Small intestine (tissue), 16 donors: Measurements from ENCODE around the gene TENM4. TPM values are rescaled to one million over a fixed set of nuclear protein-coding genes. Genes with fewer than 3 reads are reported as not detected.

Experiments used
- DNase-seq, 2 donors: peaks; one replicate each; pipeline versions ENCODE4 v3.0.0 to v3.0.0-alpha.2; 2013
- FAIRE-seq: peaks from 2 replicates; lab custom pipeline; 2012; peaks lifted over from hg19 to GRCh38; lab: Jason Lieb, UNC
- H3K27ac ChIP-seq, 3 donors: one replicate each; pipeline ENCODE4 v1.5.1; 2013; ENCODE audit warnings: low read length in 2 of 3, mild to moderate bottlenecking in 2 of 3, control low read depth in 1 of 3, inconsistent platforms in 1 of 3, low read depth in 1 of 3, moderate library complexity in 1 of 3
- H3K27me3 ChIP-seq, 3 donors: one replicate each; pipeline ENCODE4 v1.6.1; 2013; ENCODE audit warnings: low read length in 3 of 3, inconsistent platforms in 1 of 3; ENCODE audit not compliant: control insufficient read depth in 3 of 3, insufficient read depth in 3 of 3
- H3K36me3 ChIP-seq, 3 donors: one replicate each; pipeline ENCODE4 v1.6.1; 2013; ENCODE audit warnings: low read length in 3 of 3, inconsistent platforms in 1 of 3, low read depth in 1 of 3, mild to moderate bottlenecking in 1 of 3, moderate library complexity in 1 of 3; ENCODE audit not compliant: control insufficient read depth in 3 of 3, insufficient read depth in 2 of 3
- H3K4me1 ChIP-seq, 3 donors: one replicate each; pipeline ENCODE4 v1.6.1; 2013; ENCODE audit warnings: low read length in 2 of 3, inconsistent platforms in 1 of 3, low read depth in 1 of 3, mild to moderate bottlenecking in 1 of 3, moderate library complexity in 1 of 3; ENCODE audit not compliant: control insufficient read depth in 3 of 3, insufficient read depth in 2 of 3
- H3K4me3 ChIP-seq, 3 donors: one replicate each; pipeline ENCODE4 v1.5.1; 2013; ENCODE audit warnings: low read length in 3 of 3, control low read depth in 1 of 3, inconsistent platforms in 1 of 3, low read depth in 1 of 3, mild to moderate bottlenecking in 1 of 3, moderate library complexity in 1 of 3
- H3K9me3 ChIP-seq, 2 donors: one replicate each; pipeline ENCODE4 v1.6.1; 2013; ENCODE audit warnings: low read depth in 1 of 2, low read length in 1 of 2; ENCODE audit not compliant: control insufficient read depth in 2 of 2, insufficient read depth in 1 of 2
- WGBS, 3 donors: extraction: QIAGEN DNeasy Blood & Tissue Kit; methylation state at CpG; one replicate each; pipeline ENCODE4 v1.1.7; 2013; 5-methylcytosine and 5-hydroxymethylcytosine counted together
- long read RNA-seq, 10 donors: transcript quantifications; one replicate each; lab custom pipeline, GENCODE V29; 2026
- polyA plus RNA-seq, 4 donors: library from polyadenylated mRNA; stranded (reverse) in 3 of 4; unstranded in 1 of 4; fragments of 200-250 nt in 3 of 4; fragments of 120-200 nt in 1 of 4; gene quantifications; one replicate each; pipeline versions ENCODE4 v1.2.1 to v1.2.3, GENCODE V29; 2013
- donor health status: healthy with polysubstance abuse.
- donor health status: control.
- donor health status: control.
- donor health status: Bipolar disorder and iron deficiency.
- donor health status: healthy.

The TENM4 gene
- under 1 TPM in 3 of 4 donors, not detected in 1; under 0.01 to 0.96 (median 0.31) TPM for polyA plus RNA-seq
- long read RNA-seq, donor 1: 0 reads
- long read RNA-seq, donor 2: 0 reads
- long read RNA-seq, donor 3: 0 reads
- long read RNA-seq, donor 4: 0 reads
- long read RNA-seq, donor 5: 0 reads
- long read RNA-seq, donor 6: 0 reads
- long read RNA-seq, donor 7: 0 reads
- long read RNA-seq, donor 8: 0 reads
- long read RNA-seq, donor 9: 0 reads
- long read RNA-seq, donor 10: 0 reads

GRCh38 chr11:79440571-79441460 lies at the start of gene TENM4:
Gene TENM4, minus strand, starts transcription at chr11:79441030. Its CDS starts 371,086 bp downstream, at chr11:79069944.
- peaks cover 0 to 24% (median 0%) of the 10 kb centered on the region in 3 donors for H3K4me1 ChIP-seq
- no peaks in the 10 kb centered on the region for H3K9me3 ChIP-seq
- WGBS, 3 donors: 1 to 2% (median 2%) methylated on average over 40 to 74 of the region's 74 CpGs
- FAIRE-seq (no peak), DNase-seq (peak in 1 of 2 donors; percentile 73)
- peak within 1 kb of the TSS in 1 of 3 donors; percentile 32 for H3K27ac ChIP-seq
- peaks cover 18 to 73% (median 29%) of the 10 kb centered on the region in 3 donors for H3K27me3 ChIP-seq
- H3K36me3 ChIP-seq: no peaks in the 10 kb centered on the region
- H3K4me3 ChIP-seq: peak within 1 kb of the TSS; percentile 0 to 50 (median 27)

DNA sequence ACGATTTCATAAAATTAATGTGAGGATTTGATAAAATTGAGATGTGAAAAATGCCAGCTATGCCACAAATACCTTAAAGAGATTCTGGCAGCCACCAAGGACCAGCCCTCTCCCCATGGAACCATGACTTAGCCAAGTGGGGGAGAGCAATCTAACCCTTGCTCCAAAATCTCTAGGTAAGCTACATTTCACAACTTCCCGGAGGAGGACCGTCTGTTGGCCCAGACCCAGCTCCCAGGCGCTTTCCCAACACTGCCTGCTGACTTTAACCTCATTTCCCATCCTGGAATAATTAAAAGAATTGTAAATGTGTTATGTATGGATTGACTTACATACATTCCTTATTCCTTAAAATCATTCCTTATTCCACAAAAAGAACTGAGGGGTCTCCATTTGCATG lies 47.5 kb upstream of the TENM4 start:
- no peaks in the 10 kb centered on the region for H3K4me1 ChIP-seq
- DNase-seq: no peak
- no peak overlapping the region for H3K4me3 ChIP-seq
- H3K36me3 ChIP-seq: no peaks in the 10 kb centered on the region
- H3K27me3 ChIP-seq: no peaks in the 10 kb centered on the region
- 56 to 69% (median 62%) methylated on average over 4 of the region's 4 CpGs for WGBS, 3 donors
- H3K27ac ChIP-seq: no peak overlapping the region
- no peaks in the 10 kb centered on the region for H3K9me3 ChIP-seq
- no peak for FAIRE-seq

GRCh38 chr11:79487412-79487811 lies 46.6 kb upstream of the TENM4 start:
- Histone ChIP-seq H3K27ac (no peak overlapping the region), H3K27me3 (no peaks in the 10 kb centered on the region), H3K4me3 (no peak overlapping the region), H3K9me3 (no peaks in the 10 kb centered on the region), H3K36me3 (no peaks in the 10 kb centered on the region), H3K4me1 (no peaks in the 10 kb centered on the region)
- FAIRE-seq: no peak
- WGBS, 3 donors: 67 to 76% (median 68%) methylated on average over 2 of the region's 2 CpGs
- DNase-seq: no peak

DNA sequence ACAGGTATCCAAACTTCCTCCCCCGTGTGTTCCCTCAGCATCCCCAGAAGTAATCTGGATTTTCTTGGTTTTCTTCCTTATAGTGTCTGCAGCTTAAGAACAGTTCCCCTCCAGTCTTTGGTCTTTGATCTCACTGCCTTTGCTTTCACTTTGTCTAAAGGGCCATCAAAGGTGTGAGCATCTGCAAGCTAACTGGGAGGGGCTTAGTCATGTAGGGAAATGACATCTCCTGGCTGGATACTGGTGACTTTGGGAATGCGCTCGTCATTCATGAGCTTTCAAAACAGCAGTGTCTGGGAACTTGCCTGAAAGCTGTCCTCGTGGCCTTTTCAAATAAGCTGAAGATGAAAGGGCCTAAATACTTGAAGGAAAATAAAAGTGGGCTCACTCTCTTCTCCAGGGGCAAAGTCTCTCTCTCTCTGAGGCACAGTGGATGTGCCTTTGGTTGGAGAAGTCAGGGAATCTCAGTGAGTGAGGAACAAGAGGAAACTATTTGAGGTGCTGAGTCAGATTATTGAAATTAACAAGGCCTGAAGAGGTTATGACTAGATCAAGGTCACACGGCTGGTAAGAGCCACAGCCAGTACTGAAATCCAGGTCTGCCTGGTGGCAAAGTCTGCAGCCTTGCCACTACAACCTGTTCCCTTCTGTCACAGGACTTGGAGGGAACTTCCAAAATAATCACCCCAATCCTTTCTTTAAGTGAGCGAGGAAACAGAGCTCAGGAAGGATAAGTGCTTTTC lies 45.6 kb upstream of the TENM4 start:
- Histone ChIP-seq H3K27me3 (no peaks in the 10 kb centered on the region), H3K4me1 (no peaks in the 10 kb centered on the region), H3K36me3 (no peaks in the 10 kb centered on the region), H3K9me3 (no peaks in the 10 kb centered on the region), H3K4me3 (no peak overlapping the region), H3K27ac (no peak overlapping the region)
- 40 to 52% (median 49%) methylated on average over 6 of the region's 6 CpGs for WGBS, 3 donors
- peak; percentile 3 to 72 for DNase-seq
- no peak for FAIRE-seq

- FAIRE-seq (no peak), DNase-seq (no peak)
- 27 to 39% (median 37%) methylated on average over 4 of the region's 4 CpGs for WGBS, 3 donors
- Histone ChIP-seq H3K4me3 (no peak overlapping the region), H3K9me3 (no peaks in the 10 kb centered on the region), H3K36me3 (no peaks in the 10 kb centered on the region), H3K4me1 (no peaks in the 10 kb centered on the region), H3K27me3 (no peaks in the 10 kb centered on the region), H3K27ac (no peak overlapping the region)
These were observed 44.9 kb upstream of the TENM4 start for GRCh38 chr11:79485694-79486093.

DNA sequence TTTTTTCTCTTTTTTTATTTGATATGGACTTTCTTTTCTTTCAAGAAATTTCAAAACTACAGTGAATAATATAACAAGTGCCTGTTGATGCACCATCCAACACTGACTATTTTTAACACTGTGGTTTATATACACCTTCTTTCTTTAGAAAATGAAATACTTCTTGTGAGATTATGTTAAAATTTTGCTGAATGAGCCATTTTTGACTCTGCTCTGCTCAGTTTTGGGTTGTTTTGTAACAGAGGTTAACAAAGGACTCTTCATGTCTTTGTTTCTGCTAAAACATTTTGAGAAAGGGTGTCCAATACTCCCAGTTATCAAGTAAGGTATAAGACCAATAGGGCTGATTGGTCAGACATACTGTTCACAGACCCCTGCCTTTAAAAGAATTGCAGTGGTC lies 44.0 kb upstream of the TENM4 start:
- Histone ChIP-seq H3K27ac (no peak overlapping the region), H3K4me3 (no peak overlapping the region), H3K27me3 (no peaks in the 10 kb centered on the region), H3K4me1 (no peaks in the 10 kb centered on the region), H3K9me3 (no peaks in the 10 kb centered on the region), H3K36me3 (no peaks in the 10 kb centered on the region)
- DNase-seq (no peak), FAIRE-seq (no peak)

GRCh38 chr11:79482800-79483199 lies 42.0 kb upstream of the TENM4 start:
- 63 to 67% (median 64%) methylated on average over 3 of the region's 3 CpGs for WGBS, 3 donors
- Histone ChIP-seq H3K27ac (no peak overlapping the region), H3K27me3 (no peaks in the 10 kb centered on the region), H3K36me3 (no peaks in the 10 kb centered on the region), H3K4me1 (no peaks in the 10 kb centered on the region), H3K4me3 (no peak overlapping the region), H3K9me3 (no peaks in the 10 kb centered on the region)
- DNase-seq (no peak), FAIRE-seq (no peak)

DNA sequence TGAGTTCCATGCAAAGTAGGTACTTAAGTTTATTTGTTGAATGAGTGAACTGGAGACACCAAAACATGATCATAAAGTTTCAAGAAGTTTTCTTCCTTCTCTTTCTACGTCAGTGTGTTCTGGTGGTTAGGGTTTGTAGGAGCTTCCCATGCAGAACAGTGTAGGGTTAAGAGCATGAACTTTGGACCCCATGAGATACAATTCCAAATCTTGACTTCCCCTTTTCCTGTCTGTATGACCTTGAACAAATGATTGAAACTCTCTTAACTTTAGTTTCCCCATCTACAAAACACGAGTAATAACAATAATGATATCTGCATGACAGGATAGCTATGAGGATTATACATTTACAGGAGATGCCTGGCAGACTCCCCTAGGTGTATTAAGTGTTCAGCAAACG lies 41.0 kb upstream of the TENM4 start:
- Histone ChIP-seq H3K4me1 (no peaks in the 10 kb centered on the region), H3K27ac (no peak overlapping the region), H3K27me3 (no peaks in the 10 kb centered on the region), H3K9me3 (no peaks in the 10 kb centered on the region), H3K36me3 (no peaks in the 10 kb centered on the region), H3K4me3 (no peak overlapping the region)
- 31 to 60% (median 46%) methylated on average over 3 of the region's 3 CpGs for WGBS, 3 donors
- FAIRE-seq (no peak), DNase-seq (no peak)
